H9 (cell line): ENCODE measurements around the gene BRAT1. TPM values are rescaled to one million over a fixed set of nuclear protein-coding genes. Genes with fewer than 3 reads are reported as not detected.

ENCODE experiments used
- DNase-seq: peaks from one replicate; pipeline ENCODE4 v3.0.0-alpha.2; 2017
- H2AFZ ChIP-seq: one replicate; pipeline ENCODE4 v1.6.1; 2013; ENCODE audit warnings: mild to moderate bottlenecking, low read length, control low read depth, moderate library complexity
- H2AK5ac ChIP-seq: 2 replicates; pipeline ENCODE4 v1.6.1; 2013; ENCODE audit warnings: low read length, control low read depth, mixed read lengths; ENCODE audit not compliant: insufficient read length
- H2BK120ac ChIP-seq: one replicate; pipeline ENCODE4 v1.6.1; 2013; ENCODE audit warnings: low read depth, mild to moderate bottlenecking, low read length, control low read depth, inconsistent platforms; ENCODE audit not compliant: poor library complexity, severe bottlenecking
- H2BK12ac ChIP-seq: 2 replicates; pipeline ENCODE4 v1.6.1; 2013; ENCODE audit warnings: low read length, control low read depth, mixed read lengths, low read depth; ENCODE audit not compliant: insufficient read length
- H2BK15ac ChIP-seq: 2 replicates; pipeline ENCODE4 v1.6.1; 2013; ENCODE audit warnings: low read depth, low read length, control low read depth
- H2BK20ac ChIP-seq: one replicate; pipeline ENCODE4 v1.6.1; 2013; ENCODE audit warnings: low read depth, mild to moderate bottlenecking, low read length, control low read depth, inconsistent platforms; ENCODE audit not compliant: poor library complexity, severe bottlenecking
- H2BK5ac ChIP-seq: 2 replicates; pipeline ENCODE4 v1.6.1; 2013; ENCODE audit warnings: low read length, control low read depth, mixed read lengths; ENCODE audit not compliant: insufficient read length
- H3K14ac ChIP-seq: 2 replicates; pipeline ENCODE4 v1.6.1; 2013; ENCODE audit warnings: low read length, control low read depth; ENCODE audit not compliant: insufficient read depth
- H3K18ac ChIP-seq: 2 replicates; pipeline ENCODE4 v1.6.1; 2013; ENCODE audit warnings: low read depth, mild to moderate bottlenecking, mixed read lengths, low read length, control low read depth; ENCODE audit not compliant: insufficient read length
- H3K23ac ChIP-seq: 2 replicates; pipeline ENCODE4 v1.6.1; 2013; ENCODE audit warnings: low read length, control low read depth, mixed read lengths, low read depth; ENCODE audit not compliant: insufficient read length
- H3K23me2 ChIP-seq: 2 replicates; pipeline ENCODE4 v1.6.1; 2013; ENCODE audit warnings: low read depth, mild to moderate bottlenecking, mixed read lengths, low read length, control low read depth; ENCODE audit not compliant: insufficient read length, poor library complexity, severe bottlenecking
- H3K27ac ChIP-seq: 2 replicates; pipeline ENCODE4 v1.5.1; 2013; ENCODE audit warnings: low read length, control low read depth, mixed read lengths, low read depth; ENCODE audit not compliant: insufficient read length
- H3K27me3 ChIP-seq: 2 replicates; pipeline ENCODE4 v1.6.1; 2013; ENCODE audit warnings: low read length, control low read depth, inconsistent platforms; ENCODE audit not compliant: insufficient read depth
- H3K4ac ChIP-seq: 2 replicates; pipeline ENCODE4 v1.6.1; 2013; ENCODE audit warnings: low read depth, mild to moderate bottlenecking, control low read depth, inconsistent platforms, low read length, moderate library complexity
- H3K4me1 ChIP-seq: 2 replicates; pipeline ENCODE4 v1.6.1; 2013; ENCODE audit warnings: low read length, control low read depth, inconsistent platforms; ENCODE audit not compliant: insufficient read depth
- H3K4me2 ChIP-seq: 2 replicates; pipeline ENCODE4 v1.6.1; 2013; ENCODE audit warnings: low read length, control low read depth, mixed read lengths; ENCODE audit not compliant: insufficient read length, insufficient read depth
- H3K56ac ChIP-seq: 2 replicates; pipeline ENCODE4 v1.6.1; 2013; ENCODE audit warnings: low read depth, mild to moderate bottlenecking, mixed read lengths, low read length, control low read depth; ENCODE audit not compliant: insufficient read length
- H3K79me1 ChIP-seq: 2 replicates; pipeline ENCODE4 v1.6.1; 2013; ENCODE audit warnings: low read depth, mild to moderate bottlenecking, moderate library complexity, low read length, control low read depth, inconsistent platforms; ENCODE audit not compliant: insufficient read depth, poor library complexity, severe bottlenecking
- H3K79me2 ChIP-seq: 2 replicates; pipeline ENCODE4 v1.6.1; 2013; ENCODE audit warnings: low read length, control low read depth, inconsistent platforms; ENCODE audit not compliant: insufficient read depth
- H3K9ac ChIP-seq: 2 replicates; pipeline ENCODE4 v1.6.1; 2013; ENCODE audit warnings: low read length, control low read depth, mixed read lengths; ENCODE audit not compliant: insufficient read length; ENCODE audit errors: extremely low read depth
- H3K9me3 ChIP-seq: one replicate; pipeline ENCODE4 v1.6.1; 2013; ENCODE audit warnings: low read depth, low read length, inconsistent platforms; ENCODE audit not compliant: control insufficient read depth
- H3T11ph ChIP-seq: one replicate; pipeline ENCODE4 v1.6.1; 2013; ENCODE audit warnings: mild to moderate bottlenecking, low read length, control low read depth, inconsistent platforms
- H4K20me1 ChIP-seq: one replicate; pipeline ENCODE4 v1.6.1; 2013; ENCODE audit not compliant: control insufficient read depth, insufficient read length, insufficient read depth
- H4K5ac ChIP-seq: 2 replicates; pipeline ENCODE4 v1.6.1; 2013; ENCODE audit warnings: low read depth, mild to moderate bottlenecking, mixed read lengths, low read length, control low read depth; ENCODE audit not compliant: insufficient read length
- H4K8ac ChIP-seq: replicated peaks from 2 replicates; pipeline ENCODE4 v1.6.1; 2013; ENCODE audit warnings: low read length, control low read depth, mixed read lengths, low read depth; ENCODE audit not compliant: insufficient read length
- H4K91ac ChIP-seq: 2 replicates; pipeline ENCODE4 v1.6.1; 2013; ENCODE audit warnings: low read depth, mild to moderate bottlenecking, moderate library complexity, mixed read lengths, low read length, control low read depth; ENCODE audit not compliant: insufficient read length
- H3K27ac Mint-ChIP-seq, 3 experiments: 2 replicates in 2 of 3; 3 replicates in 1 of 3; pipeline ENCODE4 v1.8.0; 2020 to 2021; ENCODE audit warnings: mixed read lengths in 3 of 3, mild to moderate bottlenecking in 1 of 3, moderate library complexity in 1 of 3
- H3K27me3 Mint-ChIP-seq: 2 replicates; pipeline ENCODE4 v1.8.0; 2021; ENCODE audit warnings: low read depth, mild to moderate bottlenecking, moderate library complexity, mixed read lengths
- H3K36me3 Mint-ChIP-seq, 3 experiments: 2 replicates in 2 of 3; 3 replicates in 1 of 3; pipeline ENCODE4 v1.8.0; 2020 to 2021; ENCODE audit warnings: low read depth in 3 of 3, mixed read lengths in 3 of 3; ENCODE audit not compliant: insufficient read depth in 1 of 3
- H3K4me1 Mint-ChIP-seq, 2 experiments: 2 replicates each; pipeline ENCODE4 v1.8.0; 2020; ENCODE audit warnings: mixed read lengths in 2 of 2
- H3K4me3 Mint-ChIP-seq, 2 experiments: 2 replicates in 1 of 2; 3 replicates in 1 of 2; pipeline ENCODE4 v1.8.0; 2020 to 2021; ENCODE audit warnings: mild to moderate bottlenecking in 2 of 2, mixed read lengths in 2 of 2, moderate library complexity in 1 of 2
- H3K9me3 Mint-ChIP-seq, 2 experiments: 2 replicates in 1 of 2; 3 replicates in 1 of 2; pipeline ENCODE4 v1.8.0; 2020; ENCODE audit warnings: mild to moderate bottlenecking in 2 of 2, mixed read lengths in 2 of 2, moderate library complexity in 1 of 2
- WGBS: extraction: QIAGEN DNeasy Blood & Tissue Kit; methylation state at CpG from one replicate; pipeline ENCODE4 v1.1.7; 2013; ENCODE audit warnings: missing lambda C conversion rate, low lambda C conversion rate, mixed read lengths; ENCODE audit not compliant: insufficient read length; ENCODE audit errors: extremely low coverage; 5-methylcytosine and 5-hydroxymethylcytosine counted together
- total RNA-seq: library from RNA; stranded (reverse); gene quantifications from 2 replicates; pipeline ENCODE4 v1.2.1, GENCODE V29; 2021
- TF ChIP-seq, protein P1 (sequence below): fragments of 200-600 bp; sonication (generic); conservative IDR thresholded peaks from 3 replicates; pipeline ENCODE4 v1.8.0; 2021; ENCODE audit warnings: antibody characterized with exemption, mild to moderate bottlenecking

The BRAT1 gene
- total RNA-seq, 1 experiment from 2014 or later, result 41.2 TPM

DNA sequence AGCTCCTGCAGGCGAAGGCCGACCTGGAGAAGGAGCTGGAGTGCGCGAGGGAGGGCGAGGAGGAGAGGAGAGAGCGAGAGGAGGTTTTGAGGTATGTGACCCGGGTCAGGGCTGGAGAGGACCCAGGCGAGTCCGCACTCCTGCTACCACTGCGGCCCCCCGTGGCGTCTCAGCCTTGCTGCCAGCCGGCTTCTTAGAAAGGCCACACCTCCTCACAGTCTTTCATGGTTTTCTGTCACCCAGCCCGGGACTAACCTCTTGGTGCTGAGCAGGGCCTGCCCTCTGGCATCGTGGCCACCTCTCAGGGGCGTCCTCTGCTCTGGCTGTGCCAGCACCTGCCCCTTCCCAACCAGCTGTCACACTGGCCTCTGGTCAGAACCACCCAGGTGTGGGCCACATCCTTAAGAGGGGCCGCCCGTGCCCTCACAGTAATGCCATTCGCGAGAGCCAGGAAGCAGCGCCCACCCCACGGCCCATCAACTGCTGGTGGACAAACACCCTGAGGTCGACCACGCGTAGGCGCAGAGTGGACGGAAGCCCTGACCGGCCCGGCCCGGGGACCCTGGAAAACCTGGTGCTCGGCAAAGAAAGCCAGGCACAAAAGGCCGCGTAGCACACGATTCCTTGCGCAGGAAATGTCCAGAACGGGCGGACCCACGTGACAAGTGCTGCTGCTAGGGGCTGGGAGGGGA, 37.9 kb upstream of the BRAT1 start:
- H2BK20ac ChIP-seq, result no peak overlapping the region
- H3K4ac ChIP-seq, result no peak overlapping the region
- no peak overlapping the region for H3T11ph ChIP-seq
- no peak overlapping the region for H3K18ac ChIP-seq
- H3K23me2 ChIP-seq, result no peaks in the 10 kb centered on the region
- H3K79me1 ChIP-seq, result no peaks in the 10 kb centered on the region
- no peak overlapping the region; a peak in 1 of 5 replicates for H3K4me3 Mint-ChIP-seq
- H2AFZ ChIP-seq, result no peak overlapping the region
- H3K4me1 ChIP-seq, result no peaks in the 10 kb centered on the region
- H3K9ac ChIP-seq, result no peak overlapping the region
- no peak overlapping the region for H2BK15ac ChIP-seq
- H2BK120ac ChIP-seq, result no peak overlapping the region
- no peak overlapping the region for H4K5ac ChIP-seq
- H3K79me2 ChIP-seq, result no peaks in the 10 kb centered on the region
- TF ChIP-seq, protein P1, sequence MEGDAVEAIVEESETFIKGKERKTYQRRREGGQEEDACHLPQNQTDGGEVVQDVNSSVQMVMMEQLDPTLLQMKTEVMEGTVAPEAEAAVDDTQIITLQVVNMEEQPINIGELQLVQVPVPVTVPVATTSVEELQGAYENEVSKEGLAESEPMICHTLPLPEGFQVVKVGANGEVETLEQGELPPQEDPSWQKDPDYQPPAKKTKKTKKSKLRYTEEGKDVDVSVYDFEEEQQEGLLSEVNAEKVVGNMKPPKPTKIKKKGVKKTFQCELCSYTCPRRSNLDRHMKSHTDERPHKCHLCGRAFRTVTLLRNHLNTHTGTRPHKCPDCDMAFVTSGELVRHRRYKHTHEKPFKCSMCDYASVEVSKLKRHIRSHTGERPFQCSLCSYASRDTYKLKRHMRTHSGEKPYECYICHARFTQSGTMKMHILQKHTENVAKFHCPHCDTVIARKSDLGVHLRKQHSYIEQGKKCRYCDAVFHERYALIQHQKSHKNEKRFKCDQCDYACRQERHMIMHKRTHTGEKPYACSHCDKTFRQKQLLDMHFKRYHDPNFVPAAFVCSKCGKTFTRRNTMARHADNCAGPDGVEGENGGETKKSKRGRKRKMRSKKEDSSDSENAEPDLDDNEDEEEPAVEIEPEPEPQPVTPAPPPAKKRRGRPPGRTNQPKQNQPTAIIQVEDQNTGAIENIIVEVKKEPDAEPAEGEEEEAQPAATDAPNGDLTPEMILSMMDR, result no peak
- H3K4me2 ChIP-seq, result no peak overlapping the region
- H3K36me3 Mint-ChIP-seq, result peaks cover 0 to 6% (median 0%) of the 10 kb centered on the region in 3 experiments; a peak in 3 of 7 replicates
- peak overlapping the region in 2 of 3 experiments; percentile 2 to 21; a peak in 2 of 7 replicates for H3K27ac Mint-ChIP-seq
- no peaks in the 10 kb centered on the region for H3K27me3 ChIP-seq
- no peak overlapping the region for H3K23ac ChIP-seq
- H3K14ac ChIP-seq, result no peak overlapping the region; the same call in 1 of the 2 replicates
- no peak for DNase-seq
- no peak overlapping the region for H4K8ac ChIP-seq
- no peak overlapping the region for H2BK12ac ChIP-seq
- no peak overlapping the region for H2AK5ac ChIP-seq
- H3K27me3 Mint-ChIP-seq, result no peaks in the 10 kb centered on the region
- no peaks in the 10 kb centered on the region for H4K20me1 ChIP-seq
- no peaks in the 10 kb centered on the region for H3K9me3 ChIP-seq
- no CpG with 5 or more reads among the region's 38 CpGs for WGBS
- H3K27ac ChIP-seq, result no peak overlapping the region
- H3K56ac ChIP-seq, result no peak overlapping the region
- no peaks in the 10 kb centered on the region for H3K9me3 Mint-ChIP-seq
- no peak overlapping the region for H2BK5ac ChIP-seq
- no peaks in the 10 kb centered on the region for H3K4me1 Mint-ChIP-seq
- no peak overlapping the region for H4K91ac ChIP-seq
